OCI-LY7 (cell line): ENCODE measurements around the gene TEKTIP1.

Experiments
- CTCF ChIP-seq: fragments of 200-600 bp; sonication (generic); conservative IDR thresholded peaks from 2 replicates; pipeline ENCODE4 v1.5.1; 2014; ENCODE audit warnings: mild to moderate bottlenecking, antibody characterized with exemption, low read length, moderate library complexity, mixed read lengths
- EZH2phosphoT487 ChIP-seq: fragments of 200-600 bp; sonication (generic); IDR thresholded peaks from 2 replicates; pipeline ENCODE4 v1.6.1; 2018; ENCODE audit warnings: low read depth, borderline replicate concordance, mild to moderate bottlenecking, mixed run types, antibody characterized with exemption, low read length, moderate library complexity, mixed read lengths

GRCh38 chr19:3526507-3527237 lies 12.3 kb upstream of the TEKTIP1 start:
- peak; percentile 57 for TF ChIP-seq CTCF
- TF ChIP-seq EZH2phosphoT487 = no peak
